H1 (cell line): ENCODE data around the gene MBD5. TPM values are rescaled to one million over a fixed set of nuclear protein-coding genes. Genes with fewer than 3 reads are reported as not detected.

Experiments
- KDM4A ChIP-seq: IDR thresholded peaks from one replicate; pipeline ENCODE4 v1.7.1; 2012; ENCODE audit warnings: low read depth, mild to moderate bottlenecking, moderate library complexity, low read length, inconsistent platforms; ENCODE audit not compliant: severe bottlenecking
- SAP30 ChIP-seq: fragments of 300-600 bp; sonication (generic); IDR thresholded peaks from 2 replicates; pipeline ENCODE4 v1.7.1; 2012; ENCODE audit warnings: low read length, moderate library complexity, mild to moderate bottlenecking, inconsistent platforms; ENCODE audit not compliant: insufficient read depth, insufficient replicate concordance
- SP1 ChIP-seq: IDR thresholded peaks from 2 replicates; pipeline ENCODE4 v1.6.1; 2011; ENCODE audit warnings: low read depth, low read length
- SRF ChIP-seq: IDR thresholded peaks from 2 replicates; pipeline ENCODE4 v1.6.1; 2011; ENCODE audit warnings: mild to moderate bottlenecking, low read depth, low read length, moderate library complexity
- polyA plus RNA-seq, 7 experiments: library from polyadenylated mRNA; depleted of rRNA in 3 of 7; stranded (reverse) in 5 of 7; unstranded in 2 of 7; fragments of >200 nt in 5 of 7; fragments of 200-250 nt in 2 of 7; gene quantifications; 1 replicate in 5 of 7; 2 replicates in 1 of 7; 4 replicates in 1 of 7; pipeline versions ENCODE4 v1.2.1 to v1.2.3, GENCODE V29; 2011 to 2013; ENCODE audit warnings: missing spikeins in 2 of 7, mixed read lengths in 2 of 7
- total RNA-seq: library from RNA; stranded (reverse); fragmentation: NEBNext Ultra II Directional; extraction: Animal tissue kit (Norgen Biotek cat#: 25700); gene quantifications from 2 replicates; pipeline ENCODE4 v1.2.1, GENCODE V29; 2021

MBD5 gene
- total and polyA plus RNA-seq, 2 of the 8 experiments (the other 6 are each of a cell fraction or from before 2014, with no cell fraction given), result 9.7 to 29.4 TPM

GRCh38 chr2:148022882-148023281 is 2.0 kb downstream of the MBD5 start (continued):
- TF ChIP-seq SP1 (no peak), KDM4A (no peak), SRF (no peak), SAP30 (no peak)
